GM19324 (cell line): Measurements from ENCODE around the gene PTH2R.
"Not testable (repeated sequence)": the region's sequence is repeated elsewhere in the genome, so short reads cannot be mapped to it uniquely, and the experiment has no call there.

Source experiments
- ATAC-seq: cut with Tn5 transposase; IDR thresholded peaks from one replicate; pipeline ENCODE4 v1.9.1; 2021; ENCODE audit warnings: mild to moderate bottlenecking, moderate library complexity; ENCODE audit not compliant: unreplicated experiment, low FRiP score

Gene PTH2R, protein sequence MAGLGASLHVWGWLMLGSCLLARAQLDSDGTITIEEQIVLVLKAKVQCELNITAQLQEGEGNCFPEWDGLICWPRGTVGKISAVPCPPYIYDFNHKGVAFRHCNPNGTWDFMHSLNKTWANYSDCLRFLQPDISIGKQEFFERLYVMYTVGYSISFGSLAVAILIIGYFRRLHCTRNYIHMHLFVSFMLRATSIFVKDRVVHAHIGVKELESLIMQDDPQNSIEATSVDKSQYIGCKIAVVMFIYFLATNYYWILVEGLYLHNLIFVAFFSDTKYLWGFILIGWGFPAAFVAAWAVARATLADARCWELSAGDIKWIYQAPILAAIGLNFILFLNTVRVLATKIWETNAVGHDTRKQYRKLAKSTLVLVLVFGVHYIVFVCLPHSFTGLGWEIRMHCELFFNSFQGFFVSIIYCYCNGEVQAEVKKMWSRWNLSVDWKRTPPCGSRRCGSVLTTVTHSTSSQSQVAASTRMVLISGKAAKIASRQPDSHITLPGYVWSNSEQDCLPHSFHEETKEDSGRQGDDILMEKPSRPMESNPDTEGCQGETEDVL

DNA sequence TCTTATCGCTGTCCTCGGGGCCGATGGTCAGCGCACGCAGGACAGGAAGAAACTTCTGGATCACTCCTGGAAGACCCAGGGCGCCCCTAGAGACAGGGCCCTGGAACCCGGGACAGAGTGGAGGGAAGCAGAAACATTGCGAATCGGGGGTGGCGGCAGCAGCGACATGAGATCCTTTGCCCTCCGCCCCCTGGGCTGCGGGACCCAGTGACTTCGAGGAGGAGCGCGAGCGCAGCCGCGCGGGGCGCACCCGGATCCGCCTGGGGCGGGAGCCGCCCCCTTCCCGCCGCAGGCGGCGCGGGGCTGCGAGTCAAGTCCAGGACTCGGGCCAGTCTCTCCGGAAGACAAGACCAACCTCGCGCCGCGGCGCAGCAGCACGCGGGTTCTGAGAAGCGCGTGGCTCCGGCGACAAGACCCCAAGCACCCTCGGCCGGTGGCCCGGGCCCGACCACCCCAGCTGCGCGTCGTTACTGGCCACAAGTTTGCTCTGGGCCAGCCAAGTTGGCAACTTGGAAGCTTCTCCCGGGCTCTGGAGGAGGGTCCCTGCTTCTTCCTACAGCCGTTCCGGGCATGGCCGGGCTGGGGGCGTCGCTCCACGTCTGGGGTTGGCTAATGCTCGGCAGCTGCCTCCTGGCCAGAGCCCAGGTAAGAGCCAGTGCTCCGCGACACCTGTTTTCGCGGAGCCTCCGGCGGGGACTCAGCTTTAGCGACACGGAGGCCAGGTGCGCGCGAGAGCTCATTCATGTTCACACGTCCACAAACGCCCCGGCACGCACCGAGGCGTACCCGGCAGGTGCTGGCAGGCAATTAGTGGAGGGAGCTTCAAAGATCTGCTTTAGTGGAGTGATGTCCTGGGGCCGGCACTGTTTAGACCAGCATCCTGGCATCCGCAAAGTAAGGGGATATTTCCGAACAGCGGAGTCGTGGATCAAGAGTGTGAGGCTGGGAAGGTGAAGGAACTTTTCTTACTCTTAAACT is at the start of gene PTH2R:
TSS of gene PTH2R (plus strand) at position 319 of the 978 bp plus-strand sequence. CDS start at position 571, 252 bp downstream.
- ATAC-seq: no peak

GRCh38 chr2:208356846-208357574 is 49.6 kb upstream of the PTH2R start:
- ATAC-seq: no peak

DNA sequence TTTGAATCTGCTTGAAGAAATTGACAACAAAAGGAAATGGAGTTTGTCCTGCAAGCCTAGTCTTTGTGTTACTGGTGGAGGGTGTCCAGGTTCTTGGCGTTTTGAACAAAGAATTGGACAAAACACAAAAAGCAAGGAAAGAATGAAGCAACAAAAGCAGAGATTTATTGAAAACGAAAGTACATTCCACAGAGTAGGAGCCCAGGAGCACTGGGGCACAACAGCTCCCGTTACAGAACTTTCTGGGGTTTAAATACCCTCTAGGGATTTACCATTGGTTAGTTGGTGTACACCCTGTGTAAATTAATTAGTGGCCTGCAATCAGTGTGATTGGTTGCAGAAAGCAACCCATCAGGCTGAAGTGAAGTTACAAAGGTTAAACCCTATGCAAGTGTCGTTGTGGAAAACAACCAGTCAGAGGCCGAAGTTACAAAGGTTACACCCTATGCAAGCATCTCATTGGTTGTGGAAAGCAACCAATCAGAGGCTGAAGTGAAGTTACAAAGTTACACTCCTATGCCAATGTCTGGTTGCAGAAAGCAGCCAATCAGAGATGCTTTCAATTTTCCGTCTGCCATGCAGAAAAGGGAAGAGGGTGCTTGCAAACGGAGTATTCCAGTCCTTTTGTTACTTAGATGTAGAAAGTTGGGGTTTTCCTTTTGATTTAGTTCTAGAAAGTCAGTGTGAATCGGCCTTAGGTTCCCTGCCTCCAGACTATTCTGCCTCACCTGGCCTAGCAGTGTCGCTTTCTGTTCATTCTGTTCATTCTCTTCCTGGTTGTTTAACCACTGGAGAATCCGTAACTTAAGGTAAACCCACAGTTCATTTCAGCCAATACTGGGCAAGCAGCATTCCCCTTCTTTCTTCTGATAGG is 47.6 kb upstream of the PTH2R start:
- no peak for ATAC-seq

DNA sequence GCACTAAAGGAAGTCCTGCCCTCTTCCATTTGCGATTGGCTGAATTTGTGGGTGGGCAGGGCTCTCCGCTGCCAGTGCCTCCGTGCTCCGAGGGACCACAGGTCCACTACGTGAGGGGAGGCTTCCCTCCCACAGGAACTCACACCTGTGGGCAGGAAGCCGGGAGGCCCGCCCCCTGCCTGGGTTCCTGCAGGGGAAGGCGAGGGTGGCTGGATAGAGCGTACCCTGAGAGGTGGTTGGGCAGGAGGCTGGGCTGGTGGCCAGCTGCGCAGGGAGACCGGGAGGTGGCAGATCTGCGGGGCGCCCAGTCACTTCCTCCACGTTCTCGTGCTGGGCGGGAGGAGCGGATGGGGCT is 47.0 kb upstream of the PTH2R start:
- no peak for ATAC-seq

- ATAC-seq: no peak
Measured at GRCh38 chr2:208360259-208361076, 46.1 kb upstream of the PTH2R start.

- ATAC-seq: no peak
Measured at GRCh38 chr2:208361077-208361441, 45.5 kb upstream of the PTH2R start.

DNA sequence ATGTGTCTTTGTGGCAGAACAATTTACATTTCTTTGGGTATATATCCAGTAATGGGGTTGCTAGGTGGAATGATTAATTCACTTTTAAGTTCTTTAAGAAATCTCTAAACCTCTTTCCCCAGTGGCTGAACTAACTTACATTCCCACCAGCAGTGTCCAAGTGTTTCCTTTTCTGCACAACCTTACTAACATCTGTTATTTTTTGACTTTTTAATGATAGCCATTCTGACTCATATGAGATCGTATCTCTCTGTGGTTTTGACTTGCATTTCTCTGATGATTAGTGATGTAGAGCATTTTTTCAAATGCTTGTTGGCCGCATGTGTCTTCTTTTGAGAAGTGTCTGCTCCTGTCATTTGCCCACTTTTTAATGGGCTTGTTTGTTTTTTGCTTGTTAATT is 43.1 kb upstream of the PTH2R start:
- ATAC-seq: peak; percentile 49

GRCh38 chr2:208366215-208367127 is 40.1 kb upstream of the PTH2R start:
- ATAC-seq: peak; percentile 67

- ATAC-seq: no peak
Measured at GRCh38 chr2:208369091-208369490, 37.5 kb upstream of the PTH2R start.

GRCh38 chr2:208370881-208371633 is 35.5 kb upstream of the PTH2R start:
- ATAC-seq: no peak

- no peak for ATAC-seq
Measured at GRCh38 chr2:208371634-208371935, 35.0 kb upstream of the PTH2R start.

- ATAC-seq: no peak
Measured at GRCh38 chr2:208373460-208374089, 33.0 kb upstream of the PTH2R start.

DNA sequence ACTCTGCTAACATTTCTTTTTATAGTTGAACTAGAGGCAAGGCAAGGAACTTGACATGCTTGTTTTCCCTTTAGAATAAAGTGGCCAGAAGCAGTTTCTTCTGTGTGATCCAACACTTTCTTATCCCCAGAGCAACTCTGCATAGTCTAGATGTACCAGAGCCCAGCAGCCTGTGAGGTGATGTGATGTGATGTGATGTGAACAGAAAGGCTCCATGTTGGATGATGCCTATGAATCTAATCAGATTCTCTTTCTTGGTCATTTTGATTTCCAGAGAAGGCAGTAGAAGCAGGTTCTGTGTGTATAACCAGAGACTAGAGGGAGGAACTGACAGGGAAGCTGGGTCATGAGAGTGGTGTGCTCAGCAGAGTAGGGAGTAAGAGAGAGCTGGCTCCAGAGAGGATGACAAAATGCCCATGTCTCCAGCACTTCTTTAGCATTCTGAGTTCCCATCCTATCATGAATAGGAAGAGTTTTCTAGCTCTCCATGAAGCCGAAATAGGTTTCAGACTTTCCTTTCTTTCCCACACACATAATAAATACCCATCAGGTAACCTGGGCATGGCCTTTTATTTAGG is 31.0 kb upstream of the PTH2R start:
- no peak for ATAC-seq

DNA sequence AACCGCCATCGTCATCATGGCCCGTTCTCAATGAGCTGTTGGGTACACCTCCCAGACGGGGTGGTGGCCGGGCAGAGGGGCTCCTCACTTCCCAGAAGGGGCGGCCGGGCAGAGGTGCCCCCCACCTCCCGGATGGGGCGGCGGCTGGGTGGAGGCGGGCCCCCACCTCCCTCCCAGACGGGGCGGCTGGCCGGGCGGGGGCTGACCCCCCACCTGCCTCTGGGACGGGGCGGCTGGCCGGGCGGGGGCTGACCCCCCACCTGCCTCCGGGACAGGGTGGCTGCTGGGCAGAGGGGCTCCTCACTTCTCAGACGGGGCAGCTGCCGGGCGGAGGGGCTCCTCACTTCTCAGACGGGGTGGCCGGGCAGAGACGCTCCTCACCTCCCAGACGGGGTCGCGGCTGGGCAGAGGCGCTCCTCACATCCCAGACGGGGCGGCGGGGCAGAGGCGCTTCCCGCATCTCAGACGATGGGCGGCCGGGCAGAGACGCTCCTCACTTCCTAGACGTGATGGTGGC is 29.2 kb upstream of the PTH2R start:
- not testable (repeated sequence) for ATAC-seq

GRCh38 chr2:208379192-208379591 is 27.4 kb upstream of the PTH2R start:
- no peak for ATAC-seq

DNA sequence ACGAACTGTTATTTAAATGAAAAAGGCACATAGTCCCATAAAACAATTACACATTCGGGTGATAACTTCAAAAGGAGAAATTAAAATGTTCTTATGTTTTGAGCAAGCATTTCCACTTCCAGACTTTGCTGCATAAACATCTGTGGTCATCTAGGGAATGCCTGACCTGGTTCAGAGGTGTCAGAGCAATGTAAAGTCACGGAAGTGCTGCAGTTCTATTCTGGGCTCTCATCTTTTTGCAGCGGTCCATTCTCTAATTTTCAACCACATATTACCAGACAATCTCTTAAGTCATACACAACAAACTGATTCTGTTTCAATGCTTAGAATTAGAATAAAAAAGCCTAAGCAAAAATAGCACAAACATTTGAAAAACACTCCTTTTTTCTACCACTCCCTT is 22.0 kb upstream of the PTH2R start:
- no peak for ATAC-seq
